Liver (tissue), 9 donors: ENCODE results near the gene IFTAP. TPM values are rescaled to one million over a fixed set of nuclear protein-coding genes. Genes with fewer than 3 reads are reported as not detected.

ENCODE experiments used
- DNase-seq: peaks from one replicate; pipeline ENCODE4 v3.0.0-alpha.2; 2017; ENCODE audit warnings: low spot score
- H3K27ac ChIP-seq, 2 donors: one replicate each; pipeline ENCODE4 v1.7.0; 2013; ENCODE audit warnings: inconsistent platforms in 2 of 2, low read length in 2 of 2, control low read depth in 1 of 2, low read depth in 1 of 2, mild to moderate bottlenecking in 1 of 2
- H3K27me3 ChIP-seq, 4 donors: one replicate each; pipeline versions ENCODE4 v1.6.1 to v1.7.0; 2013; ENCODE audit warnings: low read length in 3 of 4, inconsistent platforms in 1 of 4, mild to moderate bottlenecking in 1 of 4, moderate library complexity in 1 of 4; ENCODE audit not compliant: control insufficient read depth in 4 of 4, insufficient read depth in 4 of 4
- H3K36me3 ChIP-seq, 4 donors: one replicate each; pipeline versions ENCODE4 v1.6.1 to v1.7.0; 2013; ENCODE audit warnings: low read length in 3 of 4, mild to moderate bottlenecking in 3 of 4, low read depth in 1 of 4, moderate library complexity in 1 of 4; ENCODE audit not compliant: control insufficient read depth in 4 of 4, insufficient read depth in 3 of 4
- H3K4me1 ChIP-seq, 4 donors: one replicate each; pipeline versions ENCODE4 v1.6.1 to v1.7.0; 2013; ENCODE audit warnings: low read length in 3 of 4, mild to moderate bottlenecking in 3 of 4, moderate library complexity in 1 of 4; ENCODE audit not compliant: control insufficient read depth in 4 of 4, insufficient read depth in 4 of 4
- H3K4me3 ChIP-seq, 3 donors: one replicate each; pipeline versions ENCODE4 v1.6.1 to v1.7.0; 2013; ENCODE audit warnings: low read length in 3 of 3, control low read depth in 1 of 3, low read depth in 1 of 3, mild to moderate bottlenecking in 1 of 3
- H3K9ac ChIP-seq, 2 donors: one replicate each; pipeline ENCODE4 v1.7.0; 2013; ENCODE audit warnings: low read length in 2 of 2, mild to moderate bottlenecking in 2 of 2, moderate library complexity in 2 of 2, control low read depth in 1 of 2, low read depth in 1 of 2
- H3K9me3 ChIP-seq, 4 donors: one replicate each; pipeline versions ENCODE4 v1.6.1 to v1.7.0; 2013; ENCODE audit warnings: low read length in 3 of 4; ENCODE audit not compliant: control insufficient read depth in 4 of 4
- EGR1 ChIP-seq, 2 donors: IDR thresholded peaks; 2 replicates each; pipeline ENCODE4 v1.6.1; 2016 to 2018; ENCODE audit warnings: antibody characterized with exemption in 2 of 2, low read depth in 2 of 2
- FOXA1 ChIP-seq: IDR thresholded peaks from 2 replicates; pipeline ENCODE4 v1.6.1; 2016; ENCODE audit warnings: antibody characterized with exemption
- FOXA2 ChIP-seq: IDR thresholded peaks from 2 replicates; pipeline ENCODE4 v1.6.1; 2016; ENCODE audit warnings: antibody characterized with exemption
- GABPA ChIP-seq, 2 donors: IDR thresholded peaks in 1 of 2; conservative IDR thresholded peaks in 1 of 2; 2 replicates each; pipeline ENCODE4 v1.6.1; 2016; ENCODE audit warnings: antibody characterized with exemption in 2 of 2, mild to moderate bottlenecking in 1 of 2, moderate library complexity in 1 of 2
- HNF4A ChIP-seq, 2 donors: conservative IDR thresholded peaks; 2 replicates each; pipeline ENCODE4 v1.6.1; 2016; ENCODE audit warnings: antibody characterized with exemption in 2 of 2, mild to moderate bottlenecking in 2 of 2
- HNF4G ChIP-seq: IDR thresholded peaks from 2 replicates; pipeline ENCODE4 v1.6.1; 2016; ENCODE audit warnings: antibody characterized with exemption
- JUND ChIP-seq, 2 donors: IDR thresholded peaks; 2 replicates each; pipeline ENCODE4 v1.6.1; 2016; ENCODE audit warnings: antibody characterized with exemption in 2 of 2
- NR2F2 ChIP-seq: IDR thresholded peaks from 2 replicates; pipeline ENCODE4 v1.6.1; 2016; ENCODE audit warnings: antibody characterized with exemption
- RAD21 ChIP-seq, 2 donors: IDR thresholded peaks; 2 replicates each; pipeline ENCODE4 v1.6.1; 2016; ENCODE audit warnings: antibody characterized with exemption in 2 of 2, mild to moderate bottlenecking in 2 of 2
- SP1 ChIP-seq: IDR thresholded peaks from 2 replicates; pipeline ENCODE4 v1.6.1; 2018; ENCODE audit warnings: antibody characterized with exemption, mild to moderate bottlenecking
- TAF1 ChIP-seq: conservative IDR thresholded peaks from 2 replicates; pipeline ENCODE4 v1.6.1; 2016; ENCODE audit warnings: antibody characterized with exemption, mild to moderate bottlenecking
- YY1 ChIP-seq: IDR thresholded peaks from 2 replicates; pipeline ENCODE4 v1.6.1; 2016; ENCODE audit warnings: antibody characterized with exemption, mild to moderate bottlenecking
- WGBS: extraction: QIAGEN DNeasy Blood & Tissue Kit; methylation state at CpG from one replicate; pipeline ENCODE4 v1.1.7; 2013; 5-methylcytosine and 5-hydroxymethylcytosine counted together
- polyA plus RNA-seq, 2 donors: library from polyadenylated mRNA; stranded (reverse) in 1 of 2; unstranded in 1 of 2; fragments of 200-250 nt in 1 of 2; fragments of >200 nt in 1 of 2; fragmentation: Nextera tagmentation in 1 of 2; extraction: Ambion mirVana in 1 of 2; gene quantifications; one replicate each; pipeline versions ENCODE4 v1.2.1 to v1.2.3, GENCODE V29; 2013 to 2015
- total RNA-seq, 2 donors: library from RNA; depleted of rRNA; stranded (reverse); fragments of >200 nt; gene quantifications; one replicate each; pipeline ENCODE4 v1.2.3, GENCODE V29; 2014
- TF ChIP-seq, protein P1 (sequence below): fragments of 150-350 bp; IDR thresholded peaks from 2 replicates; pipeline ENCODE4 v1.5.1; 2017; ENCODE audit warnings: improper control_type of control experiment, low read depth, low read length; ENCODE audit not compliant: missing input control
- TF ChIP-seq, protein P2 (sequence below): IDR thresholded peaks from 2 replicates; pipeline ENCODE4 v1.6.1; 2016; ENCODE audit warnings: antibody characterized with exemption, mild to moderate bottlenecking
- TF ChIP-seq, protein P3 (sequence below): IDR thresholded peaks from 2 replicates; pipeline ENCODE4 v1.6.1; 2016; ENCODE audit warnings: antibody characterized with exemption
- TF ChIP-seq, protein P4 (sequence below): IDR thresholded peaks from 2 replicates; pipeline ENCODE4 v1.6.1; 2016; ENCODE audit warnings: antibody characterized with exemption
- TF ChIP-seq, protein P5 (sequence below): IDR thresholded peaks from 2 replicates; pipeline ENCODE4 v1.6.1; 2016; ENCODE audit warnings: antibody characterized with exemption
- donor health status: healthy.
- donor health status: healthy.
- donor health status: healthy.
- donor health status: healthy.
- donor health status: healthy.

Gene IFTAP
- total and polyA plus RNA-seq, 4 donors, result 9.5 to 10.2 (median 9.7) TPM

DNA sequence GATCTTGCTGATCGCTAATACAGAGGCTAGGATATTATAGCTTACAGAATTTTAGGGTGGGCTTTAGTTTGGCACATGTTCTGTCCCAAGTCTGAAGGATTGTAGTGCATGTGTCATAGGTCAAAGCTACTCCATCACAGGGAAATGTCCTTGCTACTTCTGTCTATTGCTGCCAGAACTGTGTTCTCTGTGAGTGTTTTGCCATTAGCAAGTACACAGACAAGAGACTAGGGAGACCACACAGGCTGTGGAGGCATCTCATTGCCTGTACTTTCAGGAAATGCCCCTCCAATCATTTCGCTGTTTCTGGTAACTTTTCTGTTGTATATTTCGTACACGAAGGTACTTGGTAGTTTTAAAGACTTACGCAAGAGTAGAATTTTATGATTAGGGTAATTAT is 29.2 kb downstream of the IFTAP start:
- no peak for TF ChIP-seq RAD21 (IDR thresholded peaks at IDR 0.05)
- TF ChIP-seq, protein P1, sequence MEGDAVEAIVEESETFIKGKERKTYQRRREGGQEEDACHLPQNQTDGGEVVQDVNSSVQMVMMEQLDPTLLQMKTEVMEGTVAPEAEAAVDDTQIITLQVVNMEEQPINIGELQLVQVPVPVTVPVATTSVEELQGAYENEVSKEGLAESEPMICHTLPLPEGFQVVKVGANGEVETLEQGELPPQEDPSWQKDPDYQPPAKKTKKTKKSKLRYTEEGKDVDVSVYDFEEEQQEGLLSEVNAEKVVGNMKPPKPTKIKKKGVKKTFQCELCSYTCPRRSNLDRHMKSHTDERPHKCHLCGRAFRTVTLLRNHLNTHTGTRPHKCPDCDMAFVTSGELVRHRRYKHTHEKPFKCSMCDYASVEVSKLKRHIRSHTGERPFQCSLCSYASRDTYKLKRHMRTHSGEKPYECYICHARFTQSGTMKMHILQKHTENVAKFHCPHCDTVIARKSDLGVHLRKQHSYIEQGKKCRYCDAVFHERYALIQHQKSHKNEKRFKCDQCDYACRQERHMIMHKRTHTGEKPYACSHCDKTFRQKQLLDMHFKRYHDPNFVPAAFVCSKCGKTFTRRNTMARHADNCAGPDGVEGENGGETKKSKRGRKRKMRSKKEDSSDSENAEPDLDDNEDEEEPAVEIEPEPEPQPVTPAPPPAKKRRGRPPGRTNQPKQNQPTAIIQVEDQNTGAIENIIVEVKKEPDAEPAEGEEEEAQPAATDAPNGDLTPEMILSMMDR, result no peak
- TF ChIP-seq TAF1, result no peak
- TF ChIP-seq, protein P2, sequence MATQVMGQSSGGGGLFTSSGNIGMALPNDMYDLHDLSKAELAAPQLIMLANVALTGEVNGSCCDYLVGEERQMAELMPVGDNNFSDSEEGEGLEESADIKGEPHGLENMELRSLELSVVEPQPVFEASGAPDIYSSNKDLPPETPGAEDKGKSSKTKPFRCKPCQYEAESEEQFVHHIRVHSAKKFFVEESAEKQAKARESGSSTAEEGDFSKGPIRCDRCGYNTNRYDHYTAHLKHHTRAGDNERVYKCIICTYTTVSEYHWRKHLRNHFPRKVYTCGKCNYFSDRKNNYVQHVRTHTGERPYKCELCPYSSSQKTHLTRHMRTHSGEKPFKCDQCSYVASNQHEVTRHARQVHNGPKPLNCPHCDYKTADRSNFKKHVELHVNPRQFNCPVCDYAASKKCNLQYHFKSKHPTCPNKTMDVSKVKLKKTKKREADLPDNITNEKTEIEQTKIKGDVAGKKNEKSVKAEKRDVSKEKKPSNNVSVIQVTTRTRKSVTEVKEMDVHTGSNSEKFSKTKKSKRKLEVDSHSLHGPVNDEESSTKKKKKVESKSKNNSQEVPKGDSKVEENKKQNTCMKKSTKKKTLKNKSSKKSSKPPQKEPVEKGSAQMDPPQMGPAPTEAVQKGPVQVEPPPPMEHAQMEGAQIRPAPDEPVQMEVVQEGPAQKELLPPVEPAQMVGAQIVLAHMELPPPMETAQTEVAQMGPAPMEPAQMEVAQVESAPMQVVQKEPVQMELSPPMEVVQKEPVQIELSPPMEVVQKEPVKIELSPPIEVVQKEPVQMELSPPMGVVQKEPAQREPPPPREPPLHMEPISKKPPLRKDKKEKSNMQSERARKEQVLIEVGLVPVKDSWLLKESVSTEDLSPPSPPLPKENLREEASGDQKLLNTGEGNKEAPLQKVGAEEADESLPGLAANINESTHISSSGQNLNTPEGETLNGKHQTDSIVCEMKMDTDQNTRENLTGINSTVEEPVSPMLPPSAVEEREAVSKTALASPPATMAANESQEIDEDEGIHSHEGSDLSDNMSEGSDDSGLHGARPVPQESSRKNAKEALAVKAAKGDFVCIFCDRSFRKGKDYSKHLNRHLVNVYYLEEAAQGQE, result no peak
- TF ChIP-seq HNF4G, result no peak
- TF ChIP-seq NR2F2, result no peak
- no peak for TF ChIP-seq EGR1 (IDR thresholded peaks at IDR 0.05; ENCODE audit: low read depth in 2 of 2)
- TF ChIP-seq, protein P3, sequence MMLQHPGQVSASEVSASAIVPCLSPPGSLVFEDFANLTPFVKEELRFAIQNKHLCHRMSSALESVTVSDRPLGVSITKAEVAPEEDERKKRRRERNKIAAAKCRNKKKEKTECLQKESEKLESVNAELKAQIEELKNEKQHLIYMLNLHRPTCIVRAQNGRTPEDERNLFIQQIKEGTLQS, result no peak
- no peak for TF ChIP-seq FOXA2
- no peak for TF ChIP-seq JUND (IDR thresholded peaks at IDR 0.05)
- no peak for TF ChIP-seq YY1
- no peak for TF ChIP-seq HNF4A (conservative IDR thresholded peaks at IDR 0.05)
- no peak for TF ChIP-seq FOXA1
- TF ChIP-seq GABPA (IDR thresholded peaks at IDR 0.05 in 1 of 2, conservative IDR thresholded peaks at IDR 0.05 in 1 of 2), result no peak
- TF ChIP-seq SP1, result no peak
- TF ChIP-seq, protein P4, sequence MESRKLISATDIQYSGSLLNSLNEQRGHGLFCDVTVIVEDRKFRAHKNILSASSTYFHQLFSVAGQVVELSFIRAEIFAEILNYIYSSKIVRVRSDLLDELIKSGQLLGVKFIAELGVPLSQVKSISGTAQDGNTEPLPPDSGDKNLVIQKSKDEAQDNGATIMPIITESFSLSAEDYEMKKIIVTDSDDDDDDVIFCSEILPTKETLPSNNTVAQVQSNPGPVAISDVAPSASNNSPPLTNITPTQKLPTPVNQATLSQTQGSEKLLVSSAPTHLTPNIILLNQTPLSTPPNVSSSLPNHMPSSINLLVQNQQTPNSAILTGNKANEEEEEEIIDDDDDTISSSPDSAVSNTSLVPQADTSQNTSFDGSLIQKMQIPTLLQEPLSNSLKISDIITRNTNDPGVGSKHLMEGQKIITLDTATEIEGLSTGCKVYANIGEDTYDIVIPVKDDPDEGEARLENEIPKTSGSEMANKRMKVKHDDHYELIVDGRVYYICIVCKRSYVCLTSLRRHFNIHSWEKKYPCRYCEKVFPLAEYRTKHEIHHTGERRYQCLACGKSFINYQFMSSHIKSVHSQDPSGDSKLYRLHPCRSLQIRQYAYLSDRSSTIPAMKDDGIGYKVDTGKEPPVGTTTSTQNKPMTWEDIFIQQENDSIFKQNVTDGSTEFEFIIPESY, result no peak
- TF ChIP-seq, protein P5, sequence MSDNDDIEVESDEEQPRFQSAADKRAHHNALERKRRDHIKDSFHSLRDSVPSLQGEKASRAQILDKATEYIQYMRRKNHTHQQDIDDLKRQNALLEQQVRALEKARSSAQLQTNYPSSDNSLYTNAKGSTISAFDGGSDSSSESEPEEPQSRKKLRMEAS, result no peak
- Histone ChIP-seq H3K9me3 (no peaks in the 10 kb centered on the region), H3K27me3 (no peaks in the 10 kb centered on the region), H3K36me3 (no peaks in the 10 kb centered on the region), H3K9ac (no peak overlapping the region), H3K27ac (no peak overlapping the region), H3K4me1 (no peaks in the 10 kb centered on the region), H3K4me3 (no peak overlapping the region)
- 94% methylated on average over 5 of the region's 5 CpGs for WGBS
- no peak for DNase-seq

DNA sequence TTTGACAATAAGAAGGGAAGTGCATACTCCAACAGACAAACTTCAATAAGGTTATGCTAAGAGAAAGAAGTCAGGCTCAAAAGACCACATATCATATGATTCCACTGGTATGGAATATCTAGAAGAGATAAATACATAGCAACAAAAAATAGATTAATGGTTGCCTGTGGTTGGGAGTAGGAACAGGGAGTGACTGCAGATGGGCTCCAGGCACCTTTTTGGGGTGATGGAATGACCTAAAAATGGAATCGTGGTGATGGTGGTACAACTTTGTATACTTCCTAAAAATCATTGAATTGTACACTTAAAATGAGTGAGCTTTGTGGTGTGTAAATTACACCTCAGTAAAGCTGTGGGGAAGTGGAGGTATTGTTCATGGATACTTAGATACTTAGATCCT is 32.7 kb downstream of the IFTAP start:
- Histone ChIP-seq H3K36me3 (no peaks in the 10 kb centered on the region), H3K9me3 (no peaks in the 10 kb centered on the region), H3K4me1 (no peaks in the 10 kb centered on the region), H3K27me3 (no peaks in the 10 kb centered on the region), H3K27ac (no peak overlapping the region), H3K4me3 (no peak overlapping the region), H3K9ac (no peak overlapping the region)
- DNase-seq, result no peak
- no peak for TF ChIP-seq EGR1 (IDR thresholded peaks at IDR 0.05; ENCODE audit: low read depth in 2 of 2)
- no peak for TF ChIP-seq FOXA2
- TF ChIP-seq, protein P3, result no peak
- no peak for TF ChIP-seq HNF4G
- no peak for TF ChIP-seq JUND (IDR thresholded peaks at IDR 0.05)
- TF ChIP-seq, protein P2, result no peak
- TF ChIP-seq FOXA1, result no peak
- no peak for TF ChIP-seq HNF4A (conservative IDR thresholded peaks at IDR 0.05)
- TF ChIP-seq SP1, result no peak
- TF ChIP-seq RAD21 (IDR thresholded peaks at IDR 0.05), result no peak
- TF ChIP-seq, protein P4, result no peak
- TF ChIP-seq YY1, result no peak
- WGBS, result 87% methylated on average over 1 of the region's 1 CpG
